Ishikawa (cell line): ENCODE measurements around the gene CMTM7.

Source experiments
- CEBPB ChIP-seq: IDR thresholded peaks from 2 replicates; pipeline ENCODE4 v1.6.1; 2012
- CREB1 ChIP-seq: IDR thresholded peaks from 2 replicates; pipeline ENCODE4 v1.6.1; 2012; ENCODE audit warnings: low read depth
- EGR1 ChIP-seq: IDR thresholded peaks from 2 replicates; pipeline ENCODE4 v1.6.1; 2012
- EP300 ChIP-seq: IDR thresholded peaks from 2 replicates; pipeline ENCODE4 v1.6.1; 2012; ENCODE audit warnings: borderline replicate concordance
- FOXM1 ChIP-seq: IDR thresholded peaks from 2 replicates; pipeline ENCODE4 v1.6.1; 2012; ENCODE audit warnings: low read depth, borderline replicate concordance
- NFIC ChIP-seq: IDR thresholded peaks from 2 replicates; pipeline ENCODE4 v1.6.1; 2012
- RAD21 ChIP-seq: IDR thresholded peaks from 2 replicates; pipeline ENCODE4 v1.6.1; 2012; ENCODE audit warnings: low read depth
- REST ChIP-seq: IDR thresholded peaks from 2 replicates; pipeline ENCODE4 v1.6.1; 2012; ENCODE audit warnings: low read depth, mild to moderate bottlenecking
- TAF1 ChIP-seq: IDR thresholded peaks from 2 replicates; pipeline ENCODE4 v1.6.1; 2012; ENCODE audit warnings: low read depth, mild to moderate bottlenecking
- TCF12 ChIP-seq: IDR thresholded peaks from 2 replicates; pipeline ENCODE4 v1.6.1; 2012; ENCODE audit warnings: low read depth
- TEAD4 ChIP-seq: IDR thresholded peaks from 2 replicates; pipeline ENCODE4 v1.6.1; 2012
- YY1 ChIP-seq: IDR thresholded peaks from 2 replicates; pipeline ENCODE4 v1.6.1; 2012; ENCODE audit warnings: low read depth
- ZBTB7A ChIP-seq: IDR thresholded peaks from 2 replicates; pipeline ENCODE4 v1.6.1; 2012; ENCODE audit warnings: low read depth
- TF ChIP-seq, protein P1 (sequence below): IDR thresholded peaks from 2 replicates; pipeline ENCODE4 v1.6.1; 2012
- TF ChIP-seq, protein P2 (sequence below): IDR thresholded peaks from 2 replicates; pipeline ENCODE4 v1.6.1; 2012

CMTM7 gene

GRCh38 chr3:32493437-32494414 lies 102.1 kb downstream of the CMTM7 start:
- TF ChIP-seq ZBTB7A (no peak), CEBPB (no peak), TEAD4 (no peak), YY1 (no peak), TCF12 (no peak), NFIC (no peak), EP300 (no peak), FOXM1 (no peak), REST (no peak), EGR1 (no peak), CREB1 (no peak)
- TF ChIP-seq, protein P1, sequence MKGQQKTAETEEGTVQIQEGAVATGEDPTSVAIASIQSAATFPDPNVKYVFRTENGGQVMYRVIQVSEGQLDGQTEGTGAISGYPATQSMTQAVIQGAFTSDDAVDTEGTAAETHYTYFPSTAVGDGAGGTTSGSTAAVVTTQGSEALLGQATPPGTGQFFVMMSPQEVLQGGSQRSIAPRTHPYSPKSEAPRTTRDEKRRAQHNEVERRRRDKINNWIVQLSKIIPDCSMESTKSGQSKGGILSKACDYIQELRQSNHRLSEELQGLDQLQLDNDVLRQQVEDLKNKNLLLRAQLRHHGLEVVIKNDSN = no peak

DNA sequence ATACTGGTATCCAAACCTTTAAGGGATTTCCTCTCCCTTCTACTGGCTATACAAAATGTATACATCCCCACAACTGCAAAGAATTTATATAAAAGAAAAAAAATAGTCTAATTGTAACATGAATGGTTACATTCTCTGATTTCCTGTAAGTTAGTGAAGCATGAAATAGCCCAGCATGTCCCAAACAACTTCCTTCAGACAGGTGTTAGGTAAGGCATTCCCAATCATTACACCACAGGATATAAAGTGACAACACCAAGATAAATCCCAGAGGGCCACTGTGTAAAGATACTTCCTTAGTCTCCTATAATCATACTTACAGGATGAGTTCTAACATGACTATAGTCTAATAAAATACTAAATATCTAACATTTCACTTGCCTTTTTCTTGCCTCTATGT lies 103.4 kb downstream of the CMTM7 start:
- no peak for TF ChIP-seq TAF1
- peak; percentile 75 for TF ChIP-seq CEBPB
- TF ChIP-seq EGR1 = no peak
- TF ChIP-seq ZBTB7A = no peak
- TF ChIP-seq TCF12 = peak; percentile 69
- TF ChIP-seq REST = no peak
- TF ChIP-seq RAD21 = no peak
- TF ChIP-seq, protein P2, sequence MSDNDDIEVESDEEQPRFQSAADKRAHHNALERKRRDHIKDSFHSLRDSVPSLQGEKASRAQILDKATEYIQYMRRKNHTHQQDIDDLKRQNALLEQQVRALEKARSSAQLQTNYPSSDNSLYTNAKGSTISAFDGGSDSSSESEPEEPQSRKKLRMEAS = 0 out of 2 replicates have a peak, but pooled peaks have one; percentile 26
- TF ChIP-seq CREB1 = no peak
- TF ChIP-seq NFIC = peak; percentile 64; the same call in 1 of the 2 replicates
- peak; percentile 37; the same call in 1 of the 2 replicates for TF ChIP-seq FOXM1
- no peak for TF ChIP-seq YY1
- peak; percentile 65 for TF ChIP-seq TEAD4
- TF ChIP-seq EP300 = peak; percentile 62; the same call in 1 of the 2 replicates
- TF ChIP-seq, protein P1 = no peak

GRCh38 chr3:32495609-32496008 lies 104.0 kb downstream of the CMTM7 start:
- TF ChIP-seq NFIC (no peak), RAD21 (no peak), REST (no peak), TAF1 (no peak), CEBPB (no peak), YY1 (no peak), CREB1 (no peak), EGR1 (no peak), ZBTB7A (no peak), FOXM1 (no peak), TEAD4 (no peak), TCF12 (no peak), EP300 (no peak)
- TF ChIP-seq, protein P2 = no peak
- TF ChIP-seq, protein P1 = no peak
